OCI-LY7 (cell line): ENCODE data around the gene TMEM154. TPM values are rescaled to one million over a fixed set of nuclear protein-coding genes. Genes with fewer than 3 reads are reported as not detected.

Source experiments
- BruUV-seq: library from RNA; stranded (reverse); fragments of 400-500 nt; replicated peaks from 2 replicates; lab custom pipeline; 2021; lab: Mats Ljungman, UMichigan
- CTCF ChIA-PET: fragments of 300-600 bp; sonication (Branson Sonifier 250); formaldehyde crosslinking; loops from one replicate; lab custom pipeline; 2022; ENCODE audit warnings: antibody characterized with exemption; ENCODE audit not compliant: unreplicated experiment; lab: Charles Lee
- POLR2A ChIA-PET: fragments of 300-600 bp; sonication (Branson Sonifier 250); formaldehyde crosslinking; loops from one replicate; lab custom pipeline; 2022; ENCODE audit warnings: antibody characterized with exemption; lab: Charles Lee
- DNase-seq: peaks from one replicate; pipeline ENCODE4 v3.0.0-alpha.2; 2015; ENCODE audit warnings: low spot score
- H2AFZ ChIP-seq: fragments of 200-600 bp; sonication (generic), shearing (Covaris generic); 2 replicates; pipeline ENCODE4 v1.6.1; 2014; ENCODE audit warnings: mild to moderate bottlenecking, antibody characterized with exemption, low read length, moderate library complexity
- H3K27ac ChIP-seq: fragments of 200-600 bp; sonication (generic); 2 replicates; pipeline ENCODE4 v1.5.1; 2014; ENCODE audit warnings: mixed run types, low read depth, mild to moderate bottlenecking, moderate library complexity, low read length, inconsistent platforms; ENCODE audit not compliant: poor library complexity, severe bottlenecking
- H3K36me3 ChIP-seq: fragments of 200-600 bp; sonication (generic); 2 replicates; pipeline ENCODE4 v1.6.1; 2014; ENCODE audit warnings: mild to moderate bottlenecking, antibody characterized with exemption, low read length, moderate library complexity, mixed read lengths; ENCODE audit not compliant: insufficient read depth
- H3K4me1 ChIP-seq: fragments of 200-600 bp; sonication (generic); 2 replicates; pipeline ENCODE4 v1.5.1; 2014; ENCODE audit warnings: mild to moderate bottlenecking, low read length; ENCODE audit not compliant: insufficient read depth, poor library complexity, severe bottlenecking
- H3K4me2 ChIP-seq: fragments of 200-600 bp; sonication (generic); 2 replicates; pipeline ENCODE4 v1.6.1; 2014; ENCODE audit warnings: mild to moderate bottlenecking, low read length
- H3K4me3 ChIP-seq: fragments of 200-600 bp; sonication (generic); 2 replicates; pipeline ENCODE4 v1.5.1; 2014; ENCODE audit warnings: mild to moderate bottlenecking, low read depth, low read length; ENCODE audit not compliant: poor library complexity, severe bottlenecking
- H3K79me2 ChIP-seq: fragments of 200-600 bp; sonication (generic); 2 replicates; pipeline ENCODE4 v1.6.1; 2016; ENCODE audit warnings: low read depth, mild to moderate bottlenecking, low read length, moderate library complexity, mixed read lengths; ENCODE audit not compliant: insufficient read depth
- H3K9me2 ChIP-seq: fragments of 200-600 bp; sonication (generic); 2 replicates; pipeline ENCODE4 v1.6.1; 2016; ENCODE audit warnings: mild to moderate bottlenecking, low read length, mixed read lengths; ENCODE audit not compliant: insufficient read depth
- H3K9me3 ChIP-seq: fragments of 200-600 bp; sonication (generic); 2 replicates; pipeline ENCODE4 v1.6.1; 2014; ENCODE audit warnings: mild to moderate bottlenecking, mixed run types, low read length, mixed read lengths
- H4K20me1 ChIP-seq: fragments of 200-600 bp; sonication (generic); 2 replicates; pipeline ENCODE4 v1.6.1; 2014; ENCODE audit warnings: mild to moderate bottlenecking, antibody characterized with exemption, low read length, moderate library complexity, mixed read lengths; ENCODE audit not compliant: insufficient read depth
- CTCF ChIP-seq: fragments of 200-600 bp; sonication (generic); conservative IDR thresholded peaks from 2 replicates; pipeline ENCODE4 v1.5.1; 2014; ENCODE audit warnings: mild to moderate bottlenecking, antibody characterized with exemption, low read length, moderate library complexity, mixed read lengths
- EZH2phosphoT487 ChIP-seq: fragments of 200-600 bp; sonication (generic); IDR thresholded peaks from 2 replicates; pipeline ENCODE4 v1.6.1; 2018; ENCODE audit warnings: low read depth, borderline replicate concordance, mild to moderate bottlenecking, mixed run types, antibody characterized with exemption, low read length, moderate library complexity, mixed read lengths
- intact Hi-C: fragments of 100-400 bp; cut with micrococcal nuclease; formaldehyde crosslinking; loops from one replicate; pipeline ENCODE4 v1.10.0; 2022; ENCODE audit not compliant: unreplicated experiment
- total RNA-seq, 2 experiments: library from RNA; depleted of rRNA in 1 of 2; stranded (reverse); fragments of >200 nt in 1 of 2; shearing (Covaris generic) in 1 of 2; gene quantifications; 2 replicates each; pipeline ENCODE4 v1.2.3, GENCODE V29; 2014 to 2022

Gene TMEM154
- total RNA-seq, 2 experiments from 2014 or later, result 17.6 to 59.6 TPM

GRCh38 chr4:152585023-152585441 lies 94.8 kb downstream of the TMEM154 start:
- Histone ChIP-seq H3K27ac (no peak overlapping the region), H3K79me2 (no peaks in the 10 kb centered on the region), H4K20me1 (no peaks in the 10 kb centered on the region), H3K36me3 (no peaks in the 10 kb centered on the region), H3K9me3 (peaks cover 7% of the 10 kb centered on the region; the same call in 1 of the 2 replicates), H3K4me2 (peak overlapping the region; percentile 55; the same call in 1 of the 2 replicates), H3K4me1 (peaks cover 9% of the 10 kb centered on the region), H2AFZ (peak overlapping the region; percentile 82), H3K9me2 (no peaks in the 10 kb centered on the region), H3K4me3 (peak overlapping the region; percentile 30)
- TF ChIP-seq EZH2phosphoT487 (no peak), CTCF (no peak)
- no TSS peak for BruUV-seq
- intact Hi-C loops, result no loop called here
- peak; percentile 26 for DNase-seq
- CTCF ChIA-PET, result no interaction called here
- POLR2A ChIA-PET, result interaction anchor here (0.8 to 1.9 kb wide), 6 partner anchors 9 to 86 kb away, joined by 3 to 5 read pairs (median 4); no protein-coding TSS in a partner anchor

DNA sequence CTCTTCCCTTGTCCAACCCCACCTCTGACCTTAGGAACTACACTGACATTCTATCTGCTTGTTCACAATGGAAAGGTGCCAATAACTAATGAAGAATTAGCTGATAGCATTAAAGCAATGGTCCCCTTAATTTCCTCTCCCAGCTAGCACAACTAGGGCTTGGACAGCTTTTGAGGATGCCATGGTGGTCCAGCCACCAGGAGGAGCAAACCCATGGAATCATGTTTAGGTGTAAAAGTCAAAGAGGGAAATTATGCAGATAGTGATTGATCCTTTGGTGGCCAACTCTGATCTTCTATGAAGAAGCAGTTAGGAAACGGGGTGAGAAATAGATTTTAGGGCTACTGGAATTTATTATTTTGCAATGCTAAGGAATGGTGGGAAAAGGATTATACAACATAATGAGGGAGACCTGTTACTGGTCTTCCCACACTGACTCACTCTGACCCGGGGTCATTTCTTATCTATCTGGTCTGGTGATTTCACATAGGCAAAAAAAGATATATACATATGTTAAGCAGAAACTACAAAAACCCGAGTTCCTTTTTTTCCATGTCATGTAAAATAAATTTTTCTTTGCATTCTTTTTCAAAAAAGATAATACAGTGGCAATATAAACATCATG lies 98.1 kb downstream of the TMEM154 start:
- ChIA-PET POLR2A (interaction anchor here (0.7 to 4.9 kb wide), 5 partner anchors 16 to 81 kb away, joined by 3 to 24 read pairs (median 4); no protein-coding TSS in a partner anchor), CTCF (no interaction called here)
- no peaks in the 10 kb centered on the region for H3K79me2 ChIP-seq
- H3K4me3 ChIP-seq, result no peak overlapping the region
- no peaks in the 10 kb centered on the region for H4K20me1 ChIP-seq
- TF ChIP-seq CTCF, result no peak
- no peak for TF ChIP-seq EZH2phosphoT487
- peaks cover 20% of the 10 kb centered on the region for H3K4me1 ChIP-seq
- no peak overlapping the region for H2AFZ ChIP-seq
- no peak overlapping the region for H3K27ac ChIP-seq
- H3K4me2 ChIP-seq, result no peak overlapping the region
- H3K36me3 ChIP-seq, result no peaks in the 10 kb centered on the region
- intact Hi-C loops, result no loop called here
- H3K9me2 ChIP-seq, result no peaks in the 10 kb centered on the region
- DNase-seq, result no peak
- H3K9me3 ChIP-seq, result peaks cover 3% of the 10 kb centered on the region; the same call in 1 of the 2 replicates
- no TSS peak for BruUV-seq

DNA sequence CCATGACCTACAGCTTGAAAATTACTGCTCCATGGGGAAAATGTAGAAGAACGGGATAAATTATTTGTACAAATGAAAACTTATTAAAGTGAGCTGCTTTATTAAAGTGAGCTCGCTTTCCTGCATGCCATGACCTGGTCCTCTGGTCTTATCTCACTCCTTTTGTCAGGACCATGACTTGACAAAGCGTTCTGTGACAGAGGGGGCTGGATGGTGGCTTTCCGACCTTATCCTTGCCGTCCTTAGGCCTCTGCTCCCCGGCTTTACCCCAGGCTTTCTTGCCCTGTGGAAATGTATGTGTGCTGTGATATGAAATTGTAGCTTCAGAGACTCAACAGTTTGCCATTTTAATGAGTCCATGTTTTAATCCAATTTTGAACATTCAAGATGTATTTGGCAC lies 99.9 kb downstream of the TMEM154 start:
- Histone ChIP-seq H3K36me3 (no peaks in the 10 kb centered on the region), H3K9me2 (no peaks in the 10 kb centered on the region), H3K27ac (no peak overlapping the region), H3K79me2 (no peaks in the 10 kb centered on the region), H4K20me1 (no peaks in the 10 kb centered on the region), H3K4me2 (no peak overlapping the region), H3K9me3 (no peaks in the 10 kb centered on the region), H3K4me3 (no peak overlapping the region), H3K4me1 (peaks cover 16% of the 10 kb centered on the region), H2AFZ (no peak overlapping the region)
- ChIA-PET CTCF (no interaction called here), POLR2A (interaction anchor here (0.8 to 4.9 kb wide), 11 partner anchors 10 to 74 kb away, joined by 3 to 24 read pairs (median 3); no protein-coding TSS in a partner anchor)
- no peak for TF ChIP-seq EZH2phosphoT487
- no peak for TF ChIP-seq CTCF
- no peak for DNase-seq
- no TSS peak for BruUV-seq
- intact Hi-C loops, result no loop called here
